Stimulated activated CD8-positive, alpha-beta memory T cell treated with anti-CD3 and anti-CD28 coated beads, Interleukin-15, amount 100 ng/mL, for 24 hours (primary cell): ENCODE measurements around the gene ADGRF4.
"Not testable (repeated sequence)": the region's sequence is repeated elsewhere in the genome, so short reads cannot be mapped to it uniquely, and the experiment has no call there.

ENCODE experiments used
- DNase-seq: peaks from one replicate; pipeline ENCODE4 v3.0.0-alpha.2; 2020; ENCODE audit warnings: low read depth

Gene ADGRF4

DNA sequence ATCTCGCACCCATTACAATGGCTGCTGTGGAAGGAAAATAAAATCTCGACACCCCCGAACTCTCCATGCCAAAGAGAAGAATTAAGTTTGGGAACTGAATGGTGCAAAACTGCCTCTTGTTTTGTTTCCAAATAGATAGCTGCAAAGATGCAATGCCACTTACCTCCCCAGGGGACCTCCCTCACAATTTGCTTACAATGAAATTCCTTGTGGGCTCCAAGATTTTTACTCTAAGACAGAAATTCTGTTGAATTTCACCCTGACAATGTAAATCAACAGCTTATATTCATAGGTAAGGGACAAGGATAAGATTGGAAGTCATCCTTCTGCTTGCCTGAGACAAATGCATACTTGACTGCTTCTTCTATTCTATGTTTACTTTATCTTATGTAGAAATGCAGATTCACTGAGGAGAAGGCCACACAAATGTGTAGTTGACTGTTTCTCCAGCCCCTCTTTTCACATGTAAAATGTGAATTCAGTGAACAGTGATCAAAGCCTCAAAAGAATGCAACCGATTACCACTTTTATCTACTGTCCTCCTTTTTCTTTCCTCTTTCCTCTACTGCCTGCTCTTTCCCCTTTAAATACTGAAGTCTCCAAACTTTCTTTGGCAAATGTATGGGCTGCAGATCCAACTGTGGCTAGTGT, 36.6 kb downstream of the ADGRF4 start:
- no peak for DNase-seq

DNA sequence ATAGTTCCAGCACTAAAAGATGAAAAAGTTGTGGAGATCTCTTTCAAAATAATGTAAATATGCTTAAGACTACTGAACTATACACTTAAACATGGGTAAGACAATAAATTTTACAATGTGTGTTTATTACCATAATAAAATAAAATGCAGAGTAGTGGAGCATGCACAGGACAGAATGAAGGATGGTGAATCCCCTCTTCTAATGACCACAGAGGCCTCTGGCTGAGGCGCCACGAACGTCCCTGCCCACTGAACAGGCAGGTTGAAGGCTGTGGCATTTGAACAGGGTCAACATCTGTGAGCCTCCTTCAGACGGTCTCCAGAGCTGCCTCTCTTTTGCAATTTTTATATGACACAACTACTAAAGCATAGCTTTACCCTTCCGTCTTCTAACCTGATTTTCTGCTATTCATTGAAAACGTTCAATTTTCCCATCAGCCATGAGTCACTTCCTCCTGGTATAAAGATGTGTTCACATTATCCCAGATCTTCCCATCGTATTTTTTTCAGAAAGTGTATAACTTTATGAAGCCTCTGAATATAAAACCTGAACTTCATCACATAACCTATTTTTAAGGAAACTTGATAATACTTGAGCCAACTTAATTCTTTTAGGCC, 37.8 kb downstream of the ADGRF4 start:
- no peak for DNase-seq

DNA sequence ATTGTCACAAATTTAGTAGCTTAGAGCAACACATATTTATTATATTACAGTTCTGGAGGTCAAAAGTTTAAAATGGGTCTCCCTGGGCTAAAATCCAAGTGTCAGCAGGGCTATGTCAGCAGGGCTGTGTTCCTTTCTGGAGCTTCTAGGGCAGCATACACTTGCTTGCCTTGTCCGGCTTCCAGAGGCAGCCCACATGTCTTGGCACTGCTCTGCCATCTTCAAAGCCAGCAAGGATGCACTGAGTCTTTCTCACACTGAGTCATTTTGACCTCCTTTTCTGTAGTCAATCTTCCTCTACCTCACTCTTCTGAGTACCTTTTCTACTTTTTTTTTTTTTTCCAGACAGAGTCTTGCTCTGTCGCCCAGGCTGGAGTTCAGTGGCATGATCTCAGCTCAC, 39.0 kb downstream of the ADGRF4 start:
- no peak for DNase-seq

DNA sequence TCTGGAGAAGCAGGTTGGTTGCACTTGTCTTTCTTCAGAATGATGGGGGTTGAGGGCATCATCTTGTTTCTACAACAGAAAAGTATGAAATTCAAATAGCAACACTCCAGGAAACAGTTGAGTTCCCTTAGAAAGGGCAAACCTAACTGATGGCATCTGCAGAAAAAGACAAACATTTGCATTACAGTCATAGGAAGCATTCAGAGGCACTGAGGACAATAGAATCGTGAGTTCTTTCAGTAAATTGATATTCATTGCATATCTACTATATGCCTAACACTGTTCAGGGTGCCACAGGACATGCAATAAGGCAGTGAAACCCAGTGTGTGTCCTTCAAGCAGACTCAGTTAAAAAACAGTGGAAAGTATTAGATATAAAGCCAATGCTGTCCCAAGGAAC, 42.3 kb downstream of the ADGRF4 start:
- no peak for DNase-seq

DNA sequence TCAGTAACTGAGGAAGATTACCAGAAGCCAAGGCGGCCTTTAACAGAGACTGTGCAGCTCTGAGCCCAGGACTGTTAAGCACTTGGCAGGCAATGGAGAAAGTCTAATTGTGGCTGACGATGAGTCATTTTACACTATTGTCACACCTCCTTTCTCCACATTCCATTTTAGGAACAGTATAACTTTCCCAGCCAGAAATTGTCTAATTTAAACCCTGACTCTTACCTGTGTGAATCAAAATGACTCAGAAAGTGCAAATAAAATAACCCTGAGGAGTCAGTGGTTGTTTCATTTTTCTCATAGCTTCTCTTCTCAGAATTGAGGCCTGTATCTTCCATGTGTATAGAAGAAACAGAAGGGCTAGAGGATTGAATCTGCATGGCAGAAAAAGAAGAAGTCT, 43.4 kb downstream of the ADGRF4 start:
- no peak for DNase-seq

DNA sequence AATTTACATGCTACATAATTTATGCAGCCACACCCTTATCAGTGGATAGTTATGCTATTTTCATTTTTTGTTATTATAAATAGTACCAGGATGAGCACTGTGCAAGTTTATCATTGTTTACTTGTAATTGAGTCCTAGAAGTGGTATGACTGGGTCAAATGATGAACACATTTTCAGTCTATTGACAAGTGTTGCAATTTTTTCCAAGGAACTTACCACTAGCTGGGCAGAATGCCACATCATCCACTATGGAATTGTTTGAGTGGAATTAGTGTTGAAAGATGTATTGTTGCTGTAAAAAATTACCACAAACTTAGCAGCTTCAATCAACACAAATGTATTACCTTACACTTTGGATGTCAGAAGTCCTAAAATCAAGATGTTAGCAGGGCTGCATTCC, 45.4 kb downstream of the ADGRF4 start:
- DNase-seq, result no peak

DNA sequence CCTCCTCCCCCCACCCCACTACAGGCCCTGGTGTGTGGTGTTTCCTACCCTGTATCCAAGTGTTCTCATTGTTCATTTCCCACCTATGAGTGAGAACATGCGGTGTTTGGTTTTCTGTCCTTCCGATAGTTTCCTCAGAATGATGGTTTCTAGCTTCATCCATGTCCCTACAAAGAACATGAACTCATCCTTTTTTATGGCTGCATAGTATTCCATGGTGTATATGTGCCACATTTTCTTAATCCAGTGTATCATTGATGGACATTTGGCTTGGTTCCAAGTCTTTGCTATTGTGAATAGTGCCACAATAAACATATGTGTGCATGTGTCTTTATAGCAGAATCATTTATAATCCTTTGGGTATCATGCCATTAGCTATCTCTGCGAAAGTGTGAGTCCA, 46.9 kb downstream of the ADGRF4 start:
- DNase-seq, result not testable (repeated sequence)

DNA sequence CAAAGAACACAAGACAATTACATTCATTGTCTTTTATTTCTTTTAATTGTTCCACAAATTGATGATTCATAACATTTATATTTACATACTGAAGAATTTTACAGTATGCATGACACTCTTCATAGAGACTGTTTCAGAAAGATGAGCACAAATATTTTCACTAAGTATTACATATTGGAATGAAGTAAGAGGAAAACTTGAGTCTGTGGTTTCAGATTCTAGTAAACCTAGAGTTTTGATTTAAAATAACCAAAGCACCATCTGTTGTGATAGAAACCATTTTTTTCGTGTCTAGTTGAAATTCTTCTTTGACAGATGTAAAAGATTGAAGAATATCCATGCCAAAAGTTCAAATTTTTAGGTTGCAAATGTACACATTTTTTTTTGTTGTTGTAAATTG, 51.4 kb downstream of the ADGRF4 start:
- no peak for DNase-seq

DNA sequence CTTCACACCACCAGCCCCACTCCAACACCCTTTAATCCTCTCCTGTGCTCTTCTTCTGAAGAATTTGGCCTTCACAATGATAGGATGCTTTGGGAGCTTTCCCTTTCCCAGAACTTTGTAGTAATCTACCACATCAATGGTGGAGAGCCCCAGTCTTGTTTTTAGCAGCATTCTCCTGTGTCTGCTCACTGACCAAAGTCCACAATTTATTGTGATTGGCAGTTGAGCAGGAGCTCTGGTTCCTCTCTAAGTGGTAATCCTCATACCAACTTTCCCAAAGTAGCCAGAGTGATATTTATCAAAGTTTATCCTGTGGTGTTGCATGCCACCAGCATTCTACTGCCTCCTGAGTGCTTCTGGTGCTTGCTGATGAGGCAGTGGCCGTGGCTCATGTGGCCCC, 54.4 kb downstream of the ADGRF4 start:
- DNase-seq, result no peak

DNA sequence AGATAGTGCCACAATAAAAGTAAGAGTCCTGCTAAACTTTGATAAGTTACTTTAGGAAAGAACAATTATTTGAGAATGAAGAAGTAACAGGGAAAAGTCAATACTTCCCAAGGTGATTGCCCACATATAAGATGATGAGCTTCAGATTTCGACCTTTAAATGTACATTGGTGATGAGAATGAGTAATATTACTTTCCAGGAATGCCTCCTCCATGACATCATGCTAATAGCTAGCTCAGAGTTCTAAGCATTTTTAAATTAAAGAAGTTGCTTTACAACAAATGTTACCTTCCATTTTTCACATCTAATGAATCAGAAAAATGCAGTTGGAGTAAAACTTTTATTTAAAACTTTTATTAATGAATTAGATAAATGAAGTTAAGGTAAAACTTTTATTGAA, 61.0 kb downstream of the ADGRF4 start:
- no peak for DNase-seq

DNA sequence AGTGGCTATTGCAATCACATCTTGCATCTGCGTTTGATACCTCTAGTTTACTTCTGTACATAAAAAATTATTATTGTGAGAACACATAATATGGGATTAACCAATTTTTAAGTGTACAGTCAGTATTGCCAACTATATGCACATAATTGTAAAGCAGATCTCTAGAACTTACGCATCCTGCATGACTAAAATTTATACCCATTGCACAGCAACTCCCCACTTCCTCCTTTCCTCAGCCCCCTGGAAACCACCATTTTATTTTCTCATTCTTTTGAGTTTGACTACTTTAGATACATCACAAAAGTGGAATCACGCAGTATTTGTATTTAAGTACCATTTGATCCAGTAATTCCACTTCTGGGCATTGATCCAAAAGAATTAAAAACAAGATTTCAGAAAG, 64.1 kb downstream of the ADGRF4 start:
- DNase-seq, result no peak

DNA sequence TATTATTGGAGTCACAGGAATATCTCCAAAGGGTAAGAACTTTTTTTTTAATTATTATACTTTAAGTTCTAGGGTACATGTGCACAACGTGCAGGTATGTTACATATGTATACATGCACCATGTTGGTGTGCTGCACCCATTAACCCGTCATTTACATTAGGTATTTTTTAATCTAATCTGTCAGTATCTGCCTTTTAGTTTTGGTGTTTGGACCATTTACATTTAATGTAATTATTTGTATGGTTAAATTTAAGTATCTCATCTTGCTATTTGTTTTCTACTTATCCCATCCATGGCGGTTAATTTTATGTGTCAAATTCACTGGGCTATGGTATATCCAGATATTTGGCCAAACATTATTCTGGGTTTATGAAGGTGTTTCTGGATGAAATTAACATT, 68.1 kb downstream of the ADGRF4 start:
- no peak for DNase-seq

DNA sequence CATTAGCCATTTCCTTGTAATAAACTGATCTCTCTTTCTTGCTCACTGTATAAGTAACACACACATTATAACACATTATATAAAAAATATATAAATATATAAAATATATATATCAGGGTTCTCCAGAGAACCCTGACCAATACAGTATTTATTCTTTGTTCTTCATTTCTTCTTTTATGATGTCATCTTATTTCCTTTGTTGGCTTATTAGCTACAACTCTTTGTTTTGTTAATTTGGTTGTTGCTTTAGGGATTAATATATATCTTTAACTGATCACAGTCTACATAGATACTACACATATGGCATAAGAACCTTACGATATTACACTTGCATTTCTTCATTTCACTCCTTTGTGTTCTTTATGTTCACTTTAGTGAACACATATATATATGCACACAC, 68.7 kb downstream of the ADGRF4 start:
- no peak for DNase-seq

DNA sequence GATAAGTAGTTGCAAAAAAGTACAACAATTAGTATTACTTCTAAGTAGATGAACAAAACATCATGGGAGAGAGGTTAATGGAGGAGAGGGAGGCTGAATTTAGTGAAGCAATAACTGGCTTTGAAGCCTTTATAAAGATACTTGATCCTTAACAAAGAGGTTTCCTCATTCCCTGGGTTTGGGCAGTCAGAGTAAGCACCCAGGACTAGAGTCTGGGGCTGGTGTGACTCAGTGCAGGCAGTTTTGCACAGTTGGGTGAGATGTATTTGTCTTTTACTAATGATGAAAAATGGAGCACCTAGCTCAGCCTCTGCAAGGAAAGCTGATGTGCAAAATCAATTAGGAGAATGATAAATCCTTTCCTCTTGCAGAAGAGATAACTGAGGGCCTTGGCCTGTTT, 71.6 kb downstream of the ADGRF4 start:
- no peak for DNase-seq
